ENCODE data around the gene LIPA. TPM values are rescaled to one million over a fixed set of nuclear protein-coding genes. Genes with fewer than 3 reads are reported as not detected.
A peak's percentile ranks its signal among the peaks of the same experiment; 100 is the strongest.

LIPA gene
- total RNA-seq, result 35.8 to 52.5 TPM (median 44.1 TPM) in 3 replicates
- long read RNA-seq, transcript LIPA-202 (10 exons, 2,782 nt), result major isoform, 79 of 88 reads
- long read RNA-seq, partial matches to known transcripts, result 3 of 88 reads
- long read RNA-seq, other reads (novel, unspliced or antisense), result 6 of 88 reads

GRCh38 chr10:89251409-89252224 is at the start of gene LIPA:
Gene LIPA, minus strand, starts transcription at chr10:89251775. Its CDS starts 4,127 bp downstream, at chr10:89247648.
- peak; percentile 23 for TF ChIP-seq CTCF (IDR thresholded peaks at IDR 0.05)
- DNase-seq (ENCODE audit: low spot score), result peak; percentile 99
- H3K4me1 Mint-ChIP-seq (ENCODE audit: low read depth), result peaks cover 9% of the 10 kb centered on the region
- H3K36me3 Mint-ChIP-seq (ENCODE audit: low read depth), result no peaks in the 10 kb centered on the region
- peak within 1 kb of the TSS; percentile 75 for H3K4me3 Mint-ChIP-seq (ENCODE audit: unreplicated experiment)
- H3K27me3 Mint-ChIP-seq (ENCODE audit: low read depth), result no peaks in the 10 kb centered on the region
- H3K27ac Mint-ChIP-seq (ENCODE audit: unreplicated experiment), result peak within 1 kb of the TSS; percentile 32
- H3K9me3 Mint-ChIP-seq (ENCODE audit: low read depth), result no peaks in the 10 kb centered on the region

- DNase-seq (ENCODE audit: low spot score), result no peak
- peak overlapping the region; percentile 64 for H3K4me3 Mint-ChIP-seq (ENCODE audit: unreplicated experiment)
Observed at GRCh38 chr10:89301232-89301631, 49.7 kb upstream of the LIPA start.

GRCh38 chr10:89299031-89299430 is 47.5 kb upstream of the LIPA start:
- Mint-ChIP-seq H3K9me3 (ENCODE audit: low read depth) (peaks cover 7% of the 10 kb centered on the region), H3K36me3 (ENCODE audit: low read depth) (no peaks in the 10 kb centered on the region), H3K4me3 (ENCODE audit: unreplicated experiment) (no peak overlapping the region), H3K27me3 (ENCODE audit: low read depth) (no peaks in the 10 kb centered on the region), H3K4me1 (ENCODE audit: low read depth) (peaks cover 46% of the 10 kb centered on the region), H3K27ac (ENCODE audit: unreplicated experiment) (no peak overlapping the region)
- TF ChIP-seq CTCF (IDR thresholded peaks at IDR 0.05), result no peak
- no peak for DNase-seq (ENCODE audit: low spot score)

More at GRCh38 chr10:89301232-89301631, 49.7 kb upstream of the LIPA start:
- Mint-ChIP-seq H3K36me3 (ENCODE audit: low read depth) (no peaks in the 10 kb centered on the region), H3K4me1 (ENCODE audit: low read depth) (peaks cover 36% of the 10 kb centered on the region), H3K27me3 (ENCODE audit: low read depth) (no peaks in the 10 kb centered on the region), H3K9me3 (ENCODE audit: low read depth) (peaks cover 7% of the 10 kb centered on the region), H3K27ac (ENCODE audit: unreplicated experiment) (peak overlapping the region; percentile 98)
- TF ChIP-seq CTCF (IDR thresholded peaks at IDR 0.05), result no peak

- peaks cover 38% of the 10 kb centered on the region for H3K4me1 Mint-ChIP-seq (ENCODE audit: low read depth)
Observed at GRCh38 chr10:89297791-89298190, 46.2 kb upstream of the LIPA start.

More at GRCh38 chr10:89297791-89298190, 46.2 kb upstream of the LIPA start:
- no peaks in the 10 kb centered on the region for H3K27me3 Mint-ChIP-seq (ENCODE audit: low read depth)
- H3K9me3 Mint-ChIP-seq (ENCODE audit: low read depth), result peaks cover 7% of the 10 kb centered on the region
- H3K4me3 Mint-ChIP-seq (ENCODE audit: unreplicated experiment), result no peak overlapping the region
- no peaks in the 10 kb centered on the region for H3K36me3 Mint-ChIP-seq (ENCODE audit: low read depth)
- no peak for TF ChIP-seq CTCF (IDR thresholded peaks at IDR 0.05)
- no peak for DNase-seq (ENCODE audit: low spot score)
- no peak overlapping the region for H3K27ac Mint-ChIP-seq (ENCODE audit: unreplicated experiment)
